OCI-LY1 (cell line): Measurements from ENCODE around the gene DYNLT1.

Experiments used
- CTCF ChIP-seq: fragments of 200-600 bp; sonication (generic), shearing (Covaris generic); IDR thresholded peaks from 2 replicates; pipeline ENCODE4 v1.5.1; 2017; ENCODE audit warnings: mild to moderate bottlenecking, antibody characterized with exemption, low read length, moderate library complexity, mixed read lengths
- EZH2 ChIP-seq: fragments of 200-600 bp; sonication (generic), shearing (Covaris generic); IDR thresholded peaks from 2 replicates; pipeline ENCODE4 v1.8.0; 2017; ENCODE audit warnings: borderline replicate concordance, mixed run types, mild to moderate bottlenecking, antibody characterized with exemption, low read length, moderate library complexity, mixed read lengths

DNA sequence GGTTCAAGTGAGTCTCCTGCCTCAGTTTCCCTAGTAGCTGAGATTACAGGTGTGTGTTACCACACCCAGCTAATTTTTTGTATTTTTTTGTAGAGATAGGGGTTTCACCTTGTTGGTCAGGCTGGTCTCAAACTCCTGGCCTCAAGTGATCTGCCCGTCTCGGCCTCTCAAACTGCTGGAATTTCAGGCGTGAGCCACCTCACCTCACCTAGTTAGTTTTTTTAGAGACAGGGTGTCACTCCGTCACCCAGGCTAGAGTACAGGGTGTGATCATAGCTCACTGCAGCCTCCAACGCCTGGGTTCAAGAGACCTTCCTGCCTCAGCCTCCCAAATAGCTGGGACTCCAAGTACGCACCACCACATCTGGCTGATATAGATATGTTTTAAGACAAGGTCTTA, 28.2 kb upstream of the DYNLT1 start:
- TF ChIP-seq CTCF: no peak
- TF ChIP-seq EZH2: no peak
